ENCODE data around the gene PLAC8L1.

PLAC8L1 gene

GRCh38 chr5:146081556-146081955 is 23.8 kb downstream of the PLAC8L1 start:
- in situ Hi-C loops (cut with MboI; ENCODE audit: low sequenced_read_pairs) = no loop called here

GRCh38 chr5:146079695-146080373 is 25.5 kb downstream of the PLAC8L1 start:
- in situ Hi-C loops (cut with MboI; ENCODE audit: low sequenced_read_pairs) = no loop called here

- in situ Hi-C loops (cut with MboI; ENCODE audit: low sequenced_read_pairs) = no loop called here
Observed at GRCh38 chr5:146078566-146078965, 26.8 kb downstream of the PLAC8L1 start.

- in situ Hi-C loops (cut with MboI; ENCODE audit: low sequenced_read_pairs) = no loop called here
Observed at GRCh38 chr5:146076455-146076854, 28.9 kb downstream of the PLAC8L1 start.

- in situ Hi-C loops (cut with MboI; ENCODE audit: low sequenced_read_pairs) = no loop called here
Observed at GRCh38 chr5:146076028-146076427, 29.3 kb downstream of the PLAC8L1 start.

GRCh38 chr5:146073239-146073900 is 32.0 kb downstream of the PLAC8L1 start:
- in situ Hi-C loops (cut with MboI; ENCODE audit: low sequenced_read_pairs) = no loop called here

GRCh38 chr5:146072595-146072994 is 32.8 kb downstream of the PLAC8L1 start:
- in situ Hi-C loops (cut with MboI; ENCODE audit: low sequenced_read_pairs) = no loop called here

GRCh38 chr5:146071171-146071570 is 34.2 kb downstream of the PLAC8L1 start:
- in situ Hi-C loops (cut with MboI; ENCODE audit: low sequenced_read_pairs) = no loop called here

- in situ Hi-C loops (cut with MboI; ENCODE audit: low sequenced_read_pairs) = no loop called here
Observed at GRCh38 chr5:146070746-146071145, 34.6 kb downstream of the PLAC8L1 start.

- in situ Hi-C loops (cut with MboI; ENCODE audit: low sequenced_read_pairs) = no loop called here
Observed at GRCh38 chr5:146069780-146070099, 35.6 kb downstream of the PLAC8L1 start.

- in situ Hi-C loops (cut with MboI; ENCODE audit: low sequenced_read_pairs) = no loop called here
Observed at GRCh38 chr5:146068977-146069779, 36.2 kb downstream of the PLAC8L1 start.

GRCh38 chr5:146068206-146068605 is 37.2 kb downstream of the PLAC8L1 start:
- in situ Hi-C loops (cut with MboI; ENCODE audit: low sequenced_read_pairs) = no loop called here

- in situ Hi-C loops (cut with MboI; ENCODE audit: low sequenced_read_pairs) = no loop called here
Observed at GRCh38 chr5:146066968-146067367, 38.4 kb downstream of the PLAC8L1 start.

GRCh38 chr5:146060221-146060585 is 45.2 kb downstream of the PLAC8L1 start:
- in situ Hi-C loops (cut with MboI; ENCODE audit: low sequenced_read_pairs) = no loop called here

- in situ Hi-C loops (cut with MboI; ENCODE audit: low sequenced_read_pairs) = loop anchor here (10.0 kb wide), 1 partner anchor 385 kb away; no protein-coding TSS in a partner anchor
Observed at GRCh38 chr5:146059460-146060220, 45.7 kb downstream of the PLAC8L1 start.

GRCh38 chr5:146055432-146055831 is 49.9 kb downstream of the PLAC8L1 start:
- in situ Hi-C loops (cut with MboI; ENCODE audit: low sequenced_read_pairs) = loop anchor here (10.0 kb wide), 1 partner anchor 381 kb away; no protein-coding TSS in a partner anchor

GRCh38 chr5:146052780-146053179 is 52.6 kb downstream of the PLAC8L1 start:
- in situ Hi-C loops (cut with MboI; ENCODE audit: low sequenced_read_pairs) = loop anchor here (10.0 kb wide), 1 partner anchor 378 kb away; no protein-coding TSS in a partner anchor

GRCh38 chr5:146051678-146052077 is 53.7 kb downstream of the PLAC8L1 start:
- in situ Hi-C loops (cut with MboI; ENCODE audit: low sequenced_read_pairs) = loop anchor here (10.0 kb wide), 1 partner anchor 377 kb away; no protein-coding TSS in a partner anchor

- in situ Hi-C loops (cut with MboI; ENCODE audit: low sequenced_read_pairs) = loop anchor here (10.0 kb wide), 1 partner anchor 375 kb away; no protein-coding TSS in a partner anchor
Observed at GRCh38 chr5:146050086-146050485, 55.3 kb downstream of the PLAC8L1 start.

GRCh38 chr5:146049704-146050026 is 55.7 kb downstream of the PLAC8L1 start:
- in situ Hi-C loops (cut with MboI; ENCODE audit: low sequenced_read_pairs) = loop anchor here (10.0 kb wide), 1 partner anchor 375 kb away; no protein-coding TSS in a partner anchor
